NCI-H1092 treated with DMSO at 0.1 percent for 48 hours (cell line): ENCODE results near the gene RGS12.

Source experiments
- DNase-seq: peaks from one replicate; lab custom pipeline; 2025; lab: John Stamatoyannopoulos, UW

The RGS12 gene

GRCh38 chr4:3310301-3311094 is 17.7 kb downstream of the RGS12 start:
- no peak for DNase-seq

- no peak for DNase-seq
These were observed 18.2 kb downstream of the RGS12 start for GRCh38 chr4:3311095-3311372.

- DNase-seq: no peak
These were observed 18.8 kb downstream of the RGS12 start for GRCh38 chr4:3311489-3312171.

GRCh38 chr4:3312362-3312761 is 19.5 kb downstream of the RGS12 start:
- no peak for DNase-seq

GRCh38 chr4:3313139-3313538 is 20.3 kb downstream of the RGS12 start:
- DNase-seq: no peak

GRCh38 chr4:3313556-3314228 is 20.9 kb downstream of the RGS12 start:
- DNase-seq: no peak

GRCh38 chr4:3314706-3315260 is 22.0 kb downstream of the RGS12 start:
- DNase-seq: no peak

- no peak for DNase-seq
These were observed 22.7 kb downstream of the RGS12 start for GRCh38 chr4:3315566-3315965.

GRCh38 chr4:3316146-3316545 is 23.3 kb downstream of the RGS12 start:
- DNase-seq: no peak

GRCh38 chr4:3317011-3317655 is 24.3 kb downstream of the RGS12 start:
- DNase-seq: no peak

- DNase-seq: no peak
These were observed 24.9 kb downstream of the RGS12 start for GRCh38 chr4:3317656-3318211.

GRCh38 chr4:3318561-3319021 is 25.8 kb downstream of the RGS12 start:
- no peak for DNase-seq

GRCh38 chr4:3320361-3321023 is 27.7 kb downstream of the RGS12 start:
- no peak for DNase-seq

GRCh38 chr4:3321295-3321889 is 28.6 kb downstream of the RGS12 start:
- DNase-seq: no peak

- peak; percentile 18 for DNase-seq
These were observed 29.3 kb downstream of the RGS12 start for GRCh38 chr4:3322059-3322550.

- DNase-seq: no peak
These were observed 30.3 kb downstream of the RGS12 start for GRCh38 chr4:3323071-3323481.

GRCh38 chr4:3324093-3324815 is 31.4 kb downstream of the RGS12 start:
- no peak for DNase-seq

- DNase-seq: no peak
These were observed 36.2 kb downstream of the RGS12 start for GRCh38 chr4:3328814-3329663.

GRCh38 chr4:3329887-3330286 is 37.1 kb downstream of the RGS12 start:
- DNase-seq: no peak
